DND-41 (cell line): ENCODE data around the gene SMIM44.

Experiments used
- EZH2 ChIP-seq: IDR thresholded peaks from 3 replicates; pipeline ENCODE4 v1.6.1; 2012; ENCODE audit warnings: borderline replicate concordance, low read depth, mild to moderate bottlenecking, moderate library complexity, low read length, inconsistent platforms; ENCODE audit not compliant: severe bottlenecking
- TF ChIP-seq, protein P1 (sequence below): IDR thresholded peaks from 2 replicates; pipeline ENCODE4 v1.5.1; 2012; ENCODE audit warnings: borderline replicate concordance, low read length, moderate library complexity, mild to moderate bottlenecking; ENCODE audit not compliant: poor library complexity, severe bottlenecking; ENCODE audit errors: extremely low read depth

DNA sequence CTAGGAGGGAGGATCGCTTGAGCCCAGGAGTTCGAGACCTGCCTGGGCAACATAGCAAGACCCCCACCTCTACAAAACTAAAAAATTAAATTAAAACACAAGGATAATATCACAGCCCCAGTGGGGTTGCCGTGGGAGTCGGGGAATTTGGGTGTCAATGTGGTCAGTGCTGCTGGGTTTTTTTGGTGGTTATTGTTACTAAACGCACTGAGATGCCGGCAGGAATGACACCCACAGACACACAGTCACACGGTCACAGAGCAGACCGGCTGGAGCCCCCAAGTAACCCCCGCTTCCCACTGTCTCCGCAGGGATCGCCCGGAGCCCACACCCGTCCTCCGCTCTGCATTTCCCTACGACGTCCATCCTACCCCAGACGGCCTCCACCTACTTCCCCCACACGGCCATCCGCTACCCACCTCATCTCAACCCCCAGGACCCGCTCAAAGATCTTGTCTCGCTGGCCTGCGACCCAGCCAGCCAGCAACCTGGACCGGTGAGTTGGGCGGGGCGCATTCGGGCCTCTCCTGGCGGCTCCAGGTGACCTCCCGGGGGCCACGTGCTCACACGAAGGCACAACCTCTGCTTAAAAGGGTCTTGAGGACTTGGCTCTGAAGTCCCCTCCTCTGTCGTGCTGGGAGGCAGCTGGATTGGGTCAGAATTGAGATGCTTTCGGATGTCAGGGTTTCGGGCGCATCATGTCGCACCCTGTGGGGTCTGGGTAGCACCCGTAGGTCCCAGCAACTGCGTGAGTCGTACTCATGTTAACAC is 30.9 kb downstream of the SMIM44 start:
- TF ChIP-seq, protein P1, sequence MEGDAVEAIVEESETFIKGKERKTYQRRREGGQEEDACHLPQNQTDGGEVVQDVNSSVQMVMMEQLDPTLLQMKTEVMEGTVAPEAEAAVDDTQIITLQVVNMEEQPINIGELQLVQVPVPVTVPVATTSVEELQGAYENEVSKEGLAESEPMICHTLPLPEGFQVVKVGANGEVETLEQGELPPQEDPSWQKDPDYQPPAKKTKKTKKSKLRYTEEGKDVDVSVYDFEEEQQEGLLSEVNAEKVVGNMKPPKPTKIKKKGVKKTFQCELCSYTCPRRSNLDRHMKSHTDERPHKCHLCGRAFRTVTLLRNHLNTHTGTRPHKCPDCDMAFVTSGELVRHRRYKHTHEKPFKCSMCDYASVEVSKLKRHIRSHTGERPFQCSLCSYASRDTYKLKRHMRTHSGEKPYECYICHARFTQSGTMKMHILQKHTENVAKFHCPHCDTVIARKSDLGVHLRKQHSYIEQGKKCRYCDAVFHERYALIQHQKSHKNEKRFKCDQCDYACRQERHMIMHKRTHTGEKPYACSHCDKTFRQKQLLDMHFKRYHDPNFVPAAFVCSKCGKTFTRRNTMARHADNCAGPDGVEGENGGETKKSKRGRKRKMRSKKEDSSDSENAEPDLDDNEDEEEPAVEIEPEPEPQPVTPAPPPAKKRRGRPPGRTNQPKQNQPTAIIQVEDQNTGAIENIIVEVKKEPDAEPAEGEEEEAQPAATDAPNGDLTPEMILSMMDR = no peak
- TF ChIP-seq EZH2 = no peak
